GM19452 (cell line): ENCODE data around the gene NRCAM.
A peak's percentile ranks its signal among the peaks of the same experiment; 100 is the strongest.

Source experiments
- ATAC-seq: cut with Tn5 transposase; IDR thresholded peaks from one replicate; pipeline ENCODE4 v1.9.1; 2021; ENCODE audit not compliant: unreplicated experiment

NRCAM gene

DNA sequence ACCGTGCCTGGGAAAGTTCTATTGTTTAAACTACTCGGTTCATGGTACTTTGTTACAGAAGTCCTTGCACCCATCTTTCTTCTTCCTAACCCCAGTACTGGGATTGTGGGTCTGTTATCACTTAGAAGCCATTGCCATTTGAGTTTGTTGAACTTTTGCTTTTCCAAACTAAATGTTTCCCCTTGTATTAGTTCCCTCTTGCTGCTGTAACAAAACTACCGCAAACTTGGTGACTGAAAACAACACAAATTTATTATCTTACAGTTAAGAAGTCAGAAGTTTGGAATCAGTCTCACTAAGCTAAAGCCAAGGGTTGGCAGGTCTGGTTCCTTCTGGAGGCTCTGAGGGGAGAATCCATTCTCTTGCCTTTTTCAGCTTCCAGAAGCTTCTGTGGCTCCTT lies 319.2 kb downstream of the NRCAM start:
- ATAC-seq, result no peak

DNA sequence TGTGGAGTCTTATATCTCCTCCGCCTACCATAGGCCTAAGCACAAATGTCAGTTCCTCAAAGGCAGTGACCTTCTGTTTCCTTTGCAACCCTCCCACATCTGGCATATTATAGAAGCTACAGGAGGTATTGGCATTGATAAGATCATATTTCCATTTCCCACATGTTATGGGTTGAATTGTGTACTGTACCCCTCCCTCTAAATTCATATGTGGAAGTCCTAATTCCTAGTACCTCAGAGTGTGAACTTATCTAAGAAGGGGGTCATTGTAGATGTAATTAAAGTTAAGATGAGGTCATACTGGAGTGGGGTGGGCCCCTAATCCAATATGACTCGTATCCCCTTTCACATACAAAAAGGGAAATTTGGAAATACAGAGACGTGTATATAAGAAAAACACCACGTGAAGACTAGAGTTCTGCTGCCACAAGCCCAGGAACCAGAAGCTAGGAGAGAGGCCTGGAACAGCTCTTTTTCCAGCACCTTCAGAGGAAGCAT lies 320.0 kb downstream of the NRCAM start:
- ATAC-seq, result peak; percentile 37

DNA sequence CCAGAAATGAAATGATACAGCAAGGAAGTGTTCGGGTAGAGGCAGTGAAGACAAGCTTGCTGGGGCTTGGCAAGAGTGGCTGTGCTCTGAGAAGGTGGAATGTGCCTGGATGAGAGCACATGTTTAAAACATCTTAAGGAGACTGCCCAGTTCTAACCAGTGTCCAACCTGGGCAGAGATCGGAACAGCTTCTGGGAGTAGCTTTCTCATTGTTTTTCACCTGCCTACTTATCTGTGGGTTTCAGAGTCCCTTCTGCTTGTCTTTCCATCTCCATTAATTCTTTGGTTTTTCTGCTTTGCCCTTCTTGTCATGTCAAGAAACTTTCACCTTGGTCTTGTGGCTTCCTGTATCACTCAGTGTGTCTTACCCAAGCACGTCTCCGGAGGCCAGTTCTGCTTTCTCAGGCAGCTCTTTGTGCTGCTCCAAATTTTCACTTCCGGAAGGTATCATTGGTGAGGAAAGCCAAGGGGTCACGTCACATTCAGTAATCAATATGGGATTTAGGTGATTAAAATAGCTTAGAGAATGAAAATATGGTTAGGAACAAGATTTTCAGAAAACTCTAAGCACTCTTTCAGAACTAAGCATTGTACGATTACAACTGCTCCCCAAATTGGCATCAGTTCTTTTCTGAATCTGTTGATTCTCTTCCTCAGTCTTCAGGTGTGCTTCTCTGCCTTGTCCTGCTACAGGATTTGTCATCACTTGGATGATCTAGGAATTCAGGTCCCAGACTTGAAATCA lies 320.6 kb downstream of the NRCAM start:
- peak; percentile 97 for ATAC-seq

- ATAC-seq, result no peak
These were observed 321.8 kb downstream of the NRCAM start for GRCh38 chr7:108134486-108134885.

DNA sequence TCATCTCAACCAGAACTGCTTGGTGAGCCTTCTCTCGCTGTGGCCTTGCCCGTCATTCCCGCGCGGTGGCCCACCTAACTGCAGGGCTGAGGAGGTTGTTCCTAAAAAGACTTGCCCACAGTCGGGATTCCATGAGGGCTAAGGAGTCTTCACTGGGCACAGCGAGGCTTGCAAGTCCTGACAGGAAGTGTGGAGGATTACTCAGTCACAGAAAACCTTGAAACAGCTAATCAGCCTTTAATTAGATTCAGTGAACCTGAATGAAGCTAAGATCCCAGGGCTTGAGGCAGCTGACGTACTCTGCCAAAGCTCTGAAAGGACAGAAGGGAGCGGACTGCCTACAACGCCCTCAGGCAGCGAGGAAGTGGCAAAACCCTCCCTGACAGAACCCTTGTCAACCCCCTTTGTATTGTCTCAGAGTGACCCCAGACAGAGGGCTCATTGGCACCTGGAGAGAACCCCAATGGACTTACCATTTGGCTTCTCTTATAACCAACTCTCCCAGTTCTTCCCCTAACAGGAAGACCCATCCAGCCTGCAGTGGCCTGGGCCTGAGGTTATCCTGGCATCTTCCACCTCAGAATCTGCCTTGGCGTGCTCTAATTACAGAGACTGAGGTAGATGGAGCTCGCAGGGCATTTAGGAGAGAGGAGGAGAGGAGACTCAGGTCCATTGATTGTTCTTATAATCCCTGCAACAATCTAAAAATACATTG lies 323.5 kb downstream of the NRCAM start:
- no peak for ATAC-seq

- no peak for ATAC-seq
These were observed 326.0 kb downstream of the NRCAM start, which contains the start of gene LAMB4 for GRCh38 chr7:108130261-108130660. TSS of gene LAMB4 (minus strand) at chr7:108130361. CDS start at chr7:108123164, 7,197 bp downstream.

- no peak for ATAC-seq
These were observed 326.9 kb downstream of the NRCAM start for GRCh38 chr7:108129018-108129965.

DNA sequence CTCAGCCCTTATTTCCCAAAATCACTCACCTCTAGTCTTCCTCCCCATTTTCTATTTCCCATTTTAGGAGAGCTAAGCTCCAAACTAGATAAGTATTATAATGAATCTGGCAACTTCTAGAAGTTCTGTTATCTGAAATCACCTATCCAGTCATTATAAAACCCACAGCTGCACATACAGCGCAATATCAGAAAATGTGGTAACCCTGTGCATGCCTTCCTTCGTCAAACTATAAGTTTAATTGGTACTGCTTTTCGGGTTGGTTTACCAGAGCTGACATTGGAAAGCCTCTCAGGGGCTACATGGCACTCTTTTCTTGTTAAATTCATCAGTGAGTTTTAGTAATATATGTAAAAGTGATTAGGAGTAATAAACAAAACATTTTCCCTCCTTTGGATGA lies 327.7 kb downstream of the NRCAM start:
- ATAC-seq, result no peak

- ATAC-seq, result no peak
These were observed 328.8 kb downstream of the NRCAM start for GRCh38 chr7:108127461-108127860.

- no peak for ATAC-seq
These were observed 331.4 kb downstream of the NRCAM start for GRCh38 chr7:108124820-108125219.

DNA sequence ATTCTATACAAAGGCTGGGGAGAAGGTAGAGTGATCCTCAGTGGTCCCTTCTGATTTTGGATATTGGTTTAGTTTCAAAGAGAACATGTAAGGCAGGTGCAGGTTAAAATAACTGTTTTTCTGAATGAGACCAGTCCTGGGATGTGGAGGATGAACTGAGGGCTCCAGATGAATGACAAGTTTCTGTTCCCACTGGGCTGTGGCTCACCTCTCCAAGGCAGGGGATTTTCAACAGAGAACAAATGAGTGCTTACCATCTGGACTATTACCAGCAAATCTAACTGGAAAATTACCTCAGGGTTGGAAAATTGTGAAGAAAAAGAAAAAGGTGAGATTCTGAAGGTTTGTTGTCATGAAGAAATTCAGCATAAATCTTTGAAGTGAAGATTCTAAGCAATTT lies 334.1 kb downstream of the NRCAM start:
- ATAC-seq, result no peak

- no peak for ATAC-seq
These were observed 335.3 kb downstream of the NRCAM start for GRCh38 chr7:108120933-108121332.

DNA sequence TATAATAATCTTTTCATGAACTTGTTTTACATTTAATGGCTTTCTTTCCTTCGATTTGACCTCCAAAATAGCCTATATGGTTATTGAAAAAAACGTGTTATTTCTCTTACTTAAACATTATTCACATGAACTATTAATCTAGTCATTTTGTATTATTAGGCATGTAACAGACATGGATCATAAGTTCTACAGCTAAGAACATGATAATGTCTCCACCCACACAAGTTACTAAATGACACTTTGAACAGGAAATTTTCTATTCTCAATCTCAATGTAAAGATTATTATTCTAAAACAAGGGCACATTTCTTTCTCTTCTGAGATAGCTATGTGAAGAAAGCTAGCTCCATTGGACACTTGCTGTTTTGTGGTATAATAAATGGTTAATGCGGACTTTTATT lies 336.0 kb downstream of the NRCAM start:
- ATAC-seq, result no peak

DNA sequence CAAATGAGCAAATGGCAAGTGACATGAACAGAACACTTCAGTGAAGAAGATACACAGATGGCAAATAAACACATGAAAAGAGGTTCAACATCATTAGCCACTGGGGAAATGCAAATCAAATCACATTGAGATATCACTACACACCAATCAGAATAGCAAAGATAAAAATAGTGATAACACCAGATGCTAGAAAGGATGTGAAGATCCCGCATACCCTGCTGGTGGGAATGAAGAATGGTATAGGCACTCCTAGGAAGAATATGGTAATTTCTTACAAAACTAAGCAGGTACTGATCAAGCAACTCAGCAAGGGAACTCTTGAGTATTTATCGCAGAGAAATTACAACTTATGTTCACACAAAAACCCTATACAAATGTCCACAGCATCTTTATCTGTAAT lies 337.3 kb downstream of the NRCAM start:
- ATAC-seq, result no peak

- ATAC-seq, result no peak
These were observed 342.0 kb downstream of the NRCAM start for GRCh38 chr7:108114117-108114841.

- ATAC-seq, result no peak
These were observed 343.6 kb downstream of the NRCAM start for GRCh38 chr7:108112683-108113082.

DNA sequence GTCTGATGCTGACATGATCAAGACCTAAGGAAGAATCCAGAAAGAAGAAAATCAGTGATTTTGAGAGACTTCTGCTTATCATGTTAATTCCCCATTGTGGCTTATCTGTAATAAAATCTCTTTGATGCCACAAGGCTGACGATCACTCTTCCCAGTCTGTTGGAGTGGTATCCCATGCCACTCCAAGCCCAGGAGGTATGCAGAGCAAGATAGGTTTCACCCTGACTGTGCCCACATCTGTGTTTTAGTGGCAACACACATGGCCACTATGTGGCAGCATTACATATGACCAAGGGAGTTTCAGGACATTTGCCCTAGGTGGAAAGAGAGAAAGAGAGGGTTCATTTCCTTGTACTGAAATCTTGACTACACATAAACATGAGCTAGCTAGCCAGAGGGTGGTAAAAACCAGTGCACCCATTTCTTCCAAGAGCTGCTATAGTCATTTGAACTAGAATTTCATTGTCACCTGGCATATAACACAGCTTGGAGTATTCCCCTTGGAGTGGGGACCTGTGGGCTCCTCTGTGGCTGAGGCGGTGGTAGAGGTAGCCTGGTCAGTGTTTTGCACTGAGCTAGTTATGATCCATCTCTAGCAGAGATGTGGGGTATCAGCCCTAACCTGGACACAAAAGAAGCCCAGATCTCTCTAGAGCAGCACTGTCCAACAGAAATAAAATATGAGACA lies 346.9 kb downstream of the NRCAM start:
- ATAC-seq, result no peak

- no peak for ATAC-seq
These were observed 348.1 kb downstream of the NRCAM start for GRCh38 chr7:108108131-108108530.

GRCh38 chr7:108104324-108104723 lies 351.9 kb downstream of the NRCAM start:
- no peak for ATAC-seq
